IMR-90 (cell line): ENCODE measurements around the gene AKAP12. TPM values are rescaled to one million over a fixed set of nuclear protein-coding genes. Genes with fewer than 3 reads are reported as not detected.

Source experiments
- ATAC-seq: fragments of 200-7000 bp; cut with Tn5 transposase; 2 replicates; pipeline ENCODE4 v1.9.1; 2020; ENCODE audit warnings: low read depth, mild to moderate bottlenecking, moderate library complexity
- Bru-seq: library from RNA; stranded (reverse); fragments of 400-500 nt; gene quantifications from one replicate; lab custom pipeline; 2021; lab: Mats Ljungman, UMichigan
- BruChase-seq, 2 experiments: library from RNA; stranded (reverse); fragments of 400-500 nt; gene quantifications; one replicate each; lab custom pipeline; 2021; lab: Mats Ljungman, UMichigan
- BruUV-seq: library from RNA; stranded (reverse); fragments of 400-500 nt; replicated peaks from 2 replicates; lab custom pipeline; 2021; lab: Mats Ljungman, UMichigan
- CTCF ChIA-PET: fragments of 300-600 bp; formaldehyde crosslinking; extraction: SDS; loops from one replicate; lab custom pipeline; 2021; ENCODE audit warnings: antibody characterized with exemption; lab: Yijun Ruan, JAX
- POLR2A ChIA-PET: fragments of 300-600 bp; sonication (Branson Sonifier 250); formaldehyde crosslinking; loops from one replicate; lab custom pipeline; 2022; ENCODE audit warnings: antibody characterized with exemption; ENCODE audit not compliant: unreplicated experiment; lab: Charles Lee
- DNase-seq: peaks from one replicate; pipeline ENCODE4 v3.0.0; 2013
- H2AFZ ChIP-seq: replicated peaks from 2 replicates; pipeline ENCODE3; 2013; ENCODE audit warnings: low read length, mild to moderate bottlenecking; ENCODE audit not compliant: poor library complexity
- H2AK5ac ChIP-seq: 2 replicates; pipeline ENCODE4 v1.6.1; 2013; ENCODE audit warnings: low read depth, low read length, inconsistent platforms
- H2AK9ac ChIP-seq: replicated peaks from 2 replicates; pipeline ENCODE3; 2013; ENCODE audit warnings: mild to moderate bottlenecking, low read depth, low read length, moderate library complexity; ENCODE audit not compliant: poor library complexity
- H2BK120ac ChIP-seq: 2 replicates; pipeline ENCODE4 v1.6.1; 2013; ENCODE audit warnings: low read depth, low read length, inconsistent platforms
- H2BK15ac ChIP-seq: 3 replicates; pipeline ENCODE4 v1.6.1; 2013; ENCODE audit warnings: low read depth, low read length, inconsistent platforms
- H2BK20ac ChIP-seq: 2 replicates; pipeline ENCODE4 v1.6.1; 2013; ENCODE audit warnings: low read depth, mild to moderate bottlenecking, inconsistent platforms, low read length, moderate library complexity
- H2BK5ac ChIP-seq: 2 replicates; pipeline ENCODE4 v1.6.1; 2013; ENCODE audit warnings: mild to moderate bottlenecking, low read depth, low read length, inconsistent platforms; ENCODE audit not compliant: poor library complexity, severe bottlenecking
- H3K14ac ChIP-seq: replicated peaks from 2 replicates; pipeline ENCODE4 v1.6.1; 2013; ENCODE audit warnings: low read depth, low read length, inconsistent platforms
- H3K18ac ChIP-seq: 2 replicates; pipeline ENCODE4 v1.6.1; 2013; ENCODE audit warnings: low read depth, low read length, control low read depth
- H3K23ac ChIP-seq: 2 replicates; pipeline ENCODE4 v1.6.1; 2013; ENCODE audit warnings: low read depth, low read length, inconsistent platforms
- H3K27ac ChIP-seq: 2 replicates; pipeline ENCODE4 v1.5.1; 2013; ENCODE audit warnings: mild to moderate bottlenecking, control low read depth, low read length; ENCODE audit not compliant: insufficient read depth
- H3K27me3 ChIP-seq: 2 replicates; pipeline ENCODE4 v1.6.1; 2013; ENCODE audit warnings: low read length; ENCODE audit not compliant: control insufficient read depth, insufficient read depth
- H3K36me3 ChIP-seq: 2 replicates; pipeline ENCODE4 v1.6.1; 2013; ENCODE audit warnings: low read length, mixed read lengths; ENCODE audit not compliant: control insufficient read depth, insufficient read depth
- H3K4ac ChIP-seq: 2 replicates; pipeline ENCODE4 v1.6.1; 2013; ENCODE audit warnings: low read depth, low read length, inconsistent platforms
- H3K4me1 ChIP-seq: 2 replicates; pipeline ENCODE4 v1.6.1; 2013; ENCODE audit warnings: low read length, mixed read lengths; ENCODE audit not compliant: control insufficient read depth, insufficient read depth
- H3K4me2 ChIP-seq: 2 replicates; pipeline ENCODE4 v1.6.1; 2013; ENCODE audit warnings: low read depth, mild to moderate bottlenecking, control low read depth, low read length, moderate library complexity
- H3K4me3 ChIP-seq: 2 replicates; pipeline ENCODE4 v1.5.1; 2013; ENCODE audit warnings: low read depth, mild to moderate bottlenecking, control low read depth, low read length, moderate library complexity; ENCODE audit not compliant: insufficient read depth
- H3K56ac ChIP-seq: 2 replicates; pipeline ENCODE4 v1.6.1; 2013; ENCODE audit warnings: low read length, inconsistent platforms; ENCODE audit not compliant: insufficient read depth; ENCODE audit errors: extremely low read depth
- H3K79me1 ChIP-seq, 2 experiments: 2 replicates each; pipeline ENCODE4 v1.6.1; 2013; ENCODE audit warnings: low read length in 2 of 2, inconsistent platforms in 1 of 2, low read depth in 1 of 2
- H3K9ac ChIP-seq: 2 replicates; pipeline ENCODE4 v1.6.1; 2013; ENCODE audit warnings: low read depth, low read length, control low read depth
- H3K9me1 ChIP-seq: 2 replicates; pipeline ENCODE4 v1.6.1; 2013; ENCODE audit warnings: low read length, inconsistent platforms; ENCODE audit not compliant: insufficient read depth
- H3K9me3 ChIP-seq: 2 replicates; pipeline ENCODE4 v1.6.1; 2013; ENCODE audit warnings: low read length; ENCODE audit not compliant: control insufficient read depth, insufficient read depth
- H4K20me1 ChIP-seq: 2 replicates; pipeline ENCODE4 v1.6.1; 2013; ENCODE audit warnings: low read length, inconsistent platforms; ENCODE audit not compliant: insufficient read depth
- H4K5ac ChIP-seq: 2 replicates; pipeline ENCODE4 v1.6.1; 2013; ENCODE audit warnings: mild to moderate bottlenecking, low read depth, low read length, control low read depth
- H4K8ac ChIP-seq, 2 experiments: 2 replicates each; pipeline ENCODE4 v1.6.1; 2013; ENCODE audit warnings: low read depth in 2 of 2, low read length in 2 of 2, control low read depth in 1 of 2, inconsistent platforms in 1 of 2
- H4K91ac ChIP-seq: 2 replicates; pipeline ENCODE4 v1.6.1; 2013; ENCODE audit warnings: low read depth, low read length, inconsistent platforms; ENCODE audit not compliant: insufficient read depth
- BHLHE40 ChIP-seq: fragments of 150-350 bp; IDR thresholded peaks from 2 replicates; pipeline ENCODE4 v1.6.1; 2016; ENCODE audit warnings: mild to moderate bottlenecking, low read depth, low read length
- MXI1 ChIP-seq: IDR thresholded peaks from 2 replicates; pipeline ENCODE4 v1.6.1; 2012; ENCODE audit warnings: low read depth, mild to moderate bottlenecking, low read length, moderate library complexity, borderline replicate concordance
- WGBS, 2 experiments: methylation state at CpG; one replicate each; pipeline versions ENCODE4 v1.1.5 to v1.1.7; 2013; ENCODE audit warnings: missing lambda C conversion rate in 2 of 2; ENCODE audit not compliant: insufficient read length in 1 of 2; ENCODE audit errors: extremely low coverage in 2 of 2; 5-methylcytosine and 5-hydroxymethylcytosine counted together
- dilution Hi-C: fragments of 300-500 bp; cut with HindIII; formaldehyde crosslinking; loops from one replicate; pipeline ENCODE4 v1.14.3; 2018; ENCODE audit warnings: low sequenced_read_pairs; ENCODE audit not compliant: unreplicated experiment
- in situ Hi-C: fragments of 300-500 bp; cut with MboI; formaldehyde crosslinking; loops from 3 replicates; pipeline ENCODE4 v1.14.3; 2019; ENCODE audit warnings: low sequenced_read_pairs, inconsistent platforms, mixed read lengths
- intact Hi-C: fragments of 100-400 bp; cut with micrococcal nuclease; formaldehyde crosslinking; loops from 2 replicates; pipeline ENCODE4 v1.10.0; 2022
- long read RNA-seq: library from polyadenylated mRNA; unstranded; transcript quantifications from one replicate; pipeline ENCODE4 v2.0.0, GENCODE V29; 2021; ENCODE audit not compliant: unreplicated experiment
- polyA plus RNA-seq, 3 experiments: library from polyadenylated mRNA; depleted of rRNA; stranded (reverse); fragments of >200 nt; gene quantifications; 2 replicates each; pipeline ENCODE4 v1.2.3, GENCODE V29; 2012; ENCODE audit warnings: low replicate concordance in 1 of 3
- total RNA-seq: library from RNA; depleted of rRNA; stranded (reverse); fragments of >200 nt; gene quantifications from 2 replicates; pipeline ENCODE4 v1.2.3, GENCODE V29; 2012; rRNA removed
- TF ChIP-seq, protein P1 (sequence below): fragments of 150-350 bp; IDR thresholded peaks from 2 replicates; pipeline ENCODE4 v1.6.1; 2017; ENCODE audit warnings: mild to moderate bottlenecking, antibody characterized with exemption, low read length, low read depth

AKAP12 gene, protein sequence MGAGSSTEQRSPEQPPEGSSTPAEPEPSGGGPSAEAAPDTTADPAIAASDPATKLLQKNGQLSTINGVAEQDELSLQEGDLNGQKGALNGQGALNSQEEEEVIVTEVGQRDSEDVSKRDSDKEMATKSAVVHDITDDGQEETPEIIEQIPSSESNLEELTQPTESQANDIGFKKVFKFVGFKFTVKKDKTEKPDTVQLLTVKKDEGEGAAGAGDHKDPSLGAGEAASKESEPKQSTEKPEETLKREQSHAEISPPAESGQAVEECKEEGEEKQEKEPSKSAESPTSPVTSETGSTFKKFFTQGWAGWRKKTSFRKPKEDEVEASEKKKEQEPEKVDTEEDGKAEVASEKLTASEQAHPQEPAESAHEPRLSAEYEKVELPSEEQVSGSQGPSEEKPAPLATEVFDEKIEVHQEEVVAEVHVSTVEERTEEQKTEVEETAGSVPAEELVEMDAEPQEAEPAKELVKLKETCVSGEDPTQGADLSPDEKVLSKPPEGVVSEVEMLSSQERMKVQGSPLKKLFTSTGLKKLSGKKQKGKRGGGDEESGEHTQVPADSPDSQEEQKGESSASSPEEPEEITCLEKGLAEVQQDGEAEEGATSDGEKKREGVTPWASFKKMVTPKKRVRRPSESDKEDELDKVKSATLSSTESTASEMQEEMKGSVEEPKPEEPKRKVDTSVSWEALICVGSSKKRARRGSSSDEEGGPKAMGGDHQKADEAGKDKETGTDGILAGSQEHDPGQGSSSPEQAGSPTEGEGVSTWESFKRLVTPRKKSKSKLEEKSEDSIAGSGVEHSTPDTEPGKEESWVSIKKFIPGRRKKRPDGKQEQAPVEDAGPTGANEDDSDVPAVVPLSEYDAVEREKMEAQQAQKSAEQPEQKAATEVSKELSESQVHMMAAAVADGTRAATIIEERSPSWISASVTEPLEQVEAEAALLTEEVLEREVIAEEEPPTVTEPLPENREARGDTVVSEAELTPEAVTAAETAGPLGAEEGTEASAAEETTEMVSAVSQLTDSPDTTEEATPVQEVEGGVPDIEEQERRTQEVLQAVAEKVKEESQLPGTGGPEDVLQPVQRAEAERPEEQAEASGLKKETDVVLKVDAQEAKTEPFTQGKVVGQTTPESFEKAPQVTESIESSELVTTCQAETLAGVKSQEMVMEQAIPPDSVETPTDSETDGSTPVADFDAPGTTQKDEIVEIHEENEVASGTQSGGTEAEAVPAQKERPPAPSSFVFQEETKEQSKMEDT (N-terminal part only)
- 118 and 176 TPM in 2 replicates for total RNA-seq
- polyA plus RNA-seq (2012; rRNA removed): 50.0 and 56.0 TPM in 2 replicates
- polyA plus RNA-seq (2012; cell fraction: cytosol; rRNA removed): 15.6 and 18.9 TPM in 2 replicates
- 14.3 and 102 TPM in 2 replicates for polyA plus RNA-seq (2012; cell fraction: nucleus; rRNA removed; ENCODE audit: low replicate concordance)
- percentile 80 among the genes with signal in this experiment for Bru-seq, nascent RNA
- percentile 89 among the genes with signal in this experiment for BruChase-seq, experiment 1, labeled RNA remaining after a 6-hour chase
- percentile 78 among the genes with signal in this experiment for BruChase-seq, experiment 2, labeled RNA remaining after a 2-hour chase
- long read RNA-seq, full-length matches to known transcripts: 1 of 47 reads
- long read RNA-seq, partial matches to known transcripts: 36 of 47 reads
- long read RNA-seq, other reads (novel, unspliced or antisense): 10 of 47 reads

DNA sequence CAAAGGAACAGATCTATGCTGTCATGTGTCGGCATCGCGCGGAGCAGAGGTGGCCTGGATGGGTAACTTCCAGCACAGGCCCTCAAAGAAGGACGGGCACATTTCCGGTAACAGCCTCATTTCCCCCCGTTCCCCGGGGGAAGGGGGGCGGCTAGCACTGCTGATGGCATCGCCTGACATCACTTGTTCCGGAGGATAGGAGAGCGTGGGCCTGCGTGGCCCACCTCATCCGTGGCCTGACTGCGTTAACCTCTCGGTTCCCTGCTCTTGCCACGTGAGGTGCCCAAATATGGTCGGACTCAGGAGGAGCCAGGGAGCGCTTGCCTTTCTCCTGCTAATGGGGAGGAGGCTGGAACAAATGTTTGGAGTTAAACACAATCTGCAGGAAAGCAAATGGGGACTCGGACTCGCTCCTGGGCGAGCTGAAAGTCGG, at the start of gene AKAP12:
Gene AKAP12 (plus strand): TSS at position 365 of the 433 bp plus-strand sequence. CDS start 596 bp downstream, outside the sequence.
- no TSS peak for BruUV-seq
- Histone ChIP-seq H3K4me1 (no peaks in the 10 kb centered on the region), H3K4me3 (peak within 1 kb of the TSS; percentile 69), H2AK9ac (peak within 1 kb of the TSS; percentile 22), H3K4me2 (peak within 1 kb of the TSS; percentile 57), H2BK20ac (no peak within 1 kb of the TSS), H2AK5ac (no peak within 1 kb of the TSS), H4K20me1 (peaks cover 3% of the 10 kb centered on the region; the same call in 1 of the 2 replicates), H3K18ac (no peak within 1 kb of the TSS; the same call in 1 of the 2 replicates), H4K91ac (0 out of 2 replicates have a peak within 1 kb of the TSS, but pooled peaks have one; percentile 0), H3K27me3 (peaks cover 3% of the 10 kb centered on the region; the same call in 1 of the 2 replicates), H4K8ac (peak within 1 kb of the TSS in 1 of 2 experiments; percentile 40; a peak in 2 of 4 replicates), H3K56ac (no peak within 1 kb of the TSS; the same call in 1 of the 2 replicates), H2BK15ac (no peak within 1 kb of the TSS), H2AFZ (peak within 1 kb of the TSS; percentile 89), H3K36me3 (0 out of 2 replicates have a peak, but pooled peaks cover 2% of the 10 kb centered on the region), H3K23ac (0 out of 2 replicates have a peak within 1 kb of the TSS, but pooled peaks have one; percentile 19), H2BK5ac (no peak within 1 kb of the TSS), H3K27ac (peak within 1 kb of the TSS; percentile 68), H3K9ac (peak within 1 kb of the TSS; percentile 72), H3K9me1 (peaks cover 4% of the 10 kb centered on the region; the same call in 1 of the 2 replicates), H3K9me3 (no peaks in the 10 kb centered on the region), H2BK120ac (peak within 1 kb of the TSS; percentile 21; the same call in 1 of the 2 replicates), H3K79me1 (peaks cover 0 to 9% of the 10 kb centered on the region in 2 experiments; a peak in 2 of 4 replicates), H3K14ac (no peak within 1 kb of the TSS), H3K4ac (0 out of 2 replicates have a peak within 1 kb of the TSS, but pooled peaks have one; percentile 17), H4K5ac (no peak within 1 kb of the TSS)
- POLR2A ChIA-PET: no interaction called here
- in situ Hi-C loops (no loop called here), dilution Hi-C loops (no loop called here), intact Hi-C loops (loop anchor here (10.0 kb wide), 1 partner anchor 225 kb away; no protein-coding TSS in a partner anchor)
- CTCF ChIA-PET: interaction anchor here (1.2 kb wide), 1 partner anchor 84 kb away, joined by 3 read pairs; no protein-coding TSS in a partner anchor
- WGBS, 2 experiments: 61% methylated on average over 9 of the region's 23 CpGs; no CpG with 5 or more reads in 1 of the 2 experiments
- DNase-seq: peak; percentile 45
- TF ChIP-seq MXI1 (no peak), BHLHE40 (no peak)
- TF ChIP-seq, protein P1, sequence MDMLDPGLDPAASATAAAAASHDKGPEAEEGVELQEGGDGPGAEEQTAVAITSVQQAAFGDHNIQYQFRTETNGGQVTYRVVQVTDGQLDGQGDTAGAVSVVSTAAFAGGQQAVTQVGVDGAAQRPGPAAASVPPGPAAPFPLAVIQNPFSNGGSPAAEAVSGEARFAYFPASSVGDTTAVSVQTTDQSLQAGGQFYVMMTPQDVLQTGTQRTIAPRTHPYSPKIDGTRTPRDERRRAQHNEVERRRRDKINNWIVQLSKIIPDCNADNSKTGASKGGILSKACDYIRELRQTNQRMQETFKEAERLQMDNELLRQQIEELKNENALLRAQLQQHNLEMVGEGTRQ: 0 out of 2 replicates have a peak, but pooled peaks have one; percentile 5
- ATAC-seq: peak; percentile 27
